ENCODE measurements around the gene RND2.
"Not testable (repeated sequence)": the region's sequence is repeated elsewhere in the genome, so short reads cannot be mapped to it uniquely, and the experiment has no call there.

- TF ChIP-seq CTCF (IDR thresholded peaks at IDR 0.05; ENCODE audit: insufficient read depth, low read length); REST (IDR thresholded peaks at IDR 0.05; ENCODE audit: insufficient replicate concordance, low read depth); GABPA (IDR thresholded peaks at IDR 0.05; ENCODE audit: low read depth); POLR2AphosphoS5 (IDR thresholded peaks at IDR 0.05; ENCODE audit: low read depth); SPI1 (IDR thresholded peaks at IDR 0.05; ENCODE audit: borderline replicate concordance, low read depth): not testable (repeated sequence)
Observed at GRCh38 chr17:42993913-42994312, 31.1 kb upstream of the RND2 start.
